Measurements from ENCODE around the gene NFIX. TPM values are rescaled to one million over a fixed set of nuclear protein-coding genes. Genes with fewer than 3 reads are reported as not detected.

The NFIX gene
- total RNA-seq, 4 donors from 2014 or later = 27.4 to 381 (median 78.4) TPM

DNA sequence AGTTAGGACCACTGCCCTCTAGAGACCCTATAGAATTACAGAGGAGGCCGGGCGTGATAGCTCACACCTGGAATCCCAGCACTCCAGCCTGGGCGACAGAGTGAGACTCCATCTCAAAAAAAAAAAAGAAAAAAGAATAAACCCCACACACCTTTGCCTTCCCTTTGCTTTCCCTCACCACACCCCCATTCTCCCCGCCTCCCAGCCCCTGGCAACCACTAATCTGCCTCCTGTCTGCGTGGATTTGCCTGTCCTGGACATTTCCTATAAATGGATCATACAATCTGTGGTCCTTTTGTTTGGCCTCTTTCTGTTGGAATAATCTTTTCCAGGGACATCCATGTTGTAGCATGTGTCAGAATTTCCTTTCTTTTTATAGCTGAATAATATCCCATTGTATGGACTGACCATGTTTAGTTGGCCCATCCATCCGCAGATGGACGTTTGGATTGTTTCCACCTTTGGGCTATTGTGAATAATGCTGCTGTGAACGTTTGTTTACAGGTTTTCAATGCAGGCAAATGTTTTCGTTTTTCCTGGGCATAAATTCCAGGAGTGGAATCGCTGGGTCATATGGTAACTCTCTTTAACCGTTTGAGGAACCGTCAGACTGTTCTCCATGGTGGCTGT lies 138.1 kb downstream of the NFIX start:
- no peak overlapping the region for H3K27ac ChIP-seq
- no peak for TF ChIP-seq POLR2A (IDR thresholded peaks at IDR 0.05)
- TF ChIP-seq, protein P1, sequence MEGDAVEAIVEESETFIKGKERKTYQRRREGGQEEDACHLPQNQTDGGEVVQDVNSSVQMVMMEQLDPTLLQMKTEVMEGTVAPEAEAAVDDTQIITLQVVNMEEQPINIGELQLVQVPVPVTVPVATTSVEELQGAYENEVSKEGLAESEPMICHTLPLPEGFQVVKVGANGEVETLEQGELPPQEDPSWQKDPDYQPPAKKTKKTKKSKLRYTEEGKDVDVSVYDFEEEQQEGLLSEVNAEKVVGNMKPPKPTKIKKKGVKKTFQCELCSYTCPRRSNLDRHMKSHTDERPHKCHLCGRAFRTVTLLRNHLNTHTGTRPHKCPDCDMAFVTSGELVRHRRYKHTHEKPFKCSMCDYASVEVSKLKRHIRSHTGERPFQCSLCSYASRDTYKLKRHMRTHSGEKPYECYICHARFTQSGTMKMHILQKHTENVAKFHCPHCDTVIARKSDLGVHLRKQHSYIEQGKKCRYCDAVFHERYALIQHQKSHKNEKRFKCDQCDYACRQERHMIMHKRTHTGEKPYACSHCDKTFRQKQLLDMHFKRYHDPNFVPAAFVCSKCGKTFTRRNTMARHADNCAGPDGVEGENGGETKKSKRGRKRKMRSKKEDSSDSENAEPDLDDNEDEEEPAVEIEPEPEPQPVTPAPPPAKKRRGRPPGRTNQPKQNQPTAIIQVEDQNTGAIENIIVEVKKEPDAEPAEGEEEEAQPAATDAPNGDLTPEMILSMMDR (IDR thresholded peaks at IDR 0.05) = no peak
- H3K27me3 ChIP-seq = no peaks in the 10 kb centered on the region
- H3K4me3 ChIP-seq = no peak overlapping the region
- H3K36me3 ChIP-seq = no peaks in the 10 kb centered on the region
- no peak for DNase-seq
- H3K9me3 ChIP-seq = no peaks in the 10 kb centered on the region
- no peaks in the 10 kb centered on the region for H3K4me1 ChIP-seq
- intact Hi-C loops (cut with DNase I; ENCODE audit: low total_unique reads) = no loop called here

DNA sequence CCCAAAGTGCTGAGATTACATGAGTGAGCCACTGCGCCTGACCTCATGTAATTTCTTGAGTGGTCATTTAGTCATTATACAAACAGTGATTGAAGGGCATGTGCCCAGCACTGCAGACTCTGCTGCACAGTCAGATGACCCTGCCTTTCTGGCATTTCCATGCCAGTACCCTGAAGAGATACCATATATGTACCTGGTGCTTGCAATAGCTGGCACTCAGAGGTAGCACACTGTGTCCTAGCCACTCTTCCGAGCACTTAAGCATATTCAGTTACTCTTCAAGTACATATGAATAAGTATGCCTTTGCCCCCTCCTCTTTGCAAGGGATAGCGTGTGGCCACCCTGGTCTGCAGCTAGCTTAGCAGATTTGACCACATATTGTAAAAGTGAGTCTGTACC lies 139.4 kb downstream of the NFIX start:
- Histone ChIP-seq H3K4me1 (no peaks in the 10 kb centered on the region), H3K27me3 (no peaks in the 10 kb centered on the region), H3K27ac (no peak overlapping the region), H3K4me3 (no peak overlapping the region), H3K9me3 (no peaks in the 10 kb centered on the region), H3K36me3 (no peaks in the 10 kb centered on the region)
- DNase-seq = no peak
- no peak for TF ChIP-seq POLR2A (IDR thresholded peaks at IDR 0.05)
- TF ChIP-seq, protein P1 (IDR thresholded peaks at IDR 0.05) = no peak
- intact Hi-C loops (cut with DNase I; ENCODE audit: low total_unique reads) = no loop called here

DNA sequence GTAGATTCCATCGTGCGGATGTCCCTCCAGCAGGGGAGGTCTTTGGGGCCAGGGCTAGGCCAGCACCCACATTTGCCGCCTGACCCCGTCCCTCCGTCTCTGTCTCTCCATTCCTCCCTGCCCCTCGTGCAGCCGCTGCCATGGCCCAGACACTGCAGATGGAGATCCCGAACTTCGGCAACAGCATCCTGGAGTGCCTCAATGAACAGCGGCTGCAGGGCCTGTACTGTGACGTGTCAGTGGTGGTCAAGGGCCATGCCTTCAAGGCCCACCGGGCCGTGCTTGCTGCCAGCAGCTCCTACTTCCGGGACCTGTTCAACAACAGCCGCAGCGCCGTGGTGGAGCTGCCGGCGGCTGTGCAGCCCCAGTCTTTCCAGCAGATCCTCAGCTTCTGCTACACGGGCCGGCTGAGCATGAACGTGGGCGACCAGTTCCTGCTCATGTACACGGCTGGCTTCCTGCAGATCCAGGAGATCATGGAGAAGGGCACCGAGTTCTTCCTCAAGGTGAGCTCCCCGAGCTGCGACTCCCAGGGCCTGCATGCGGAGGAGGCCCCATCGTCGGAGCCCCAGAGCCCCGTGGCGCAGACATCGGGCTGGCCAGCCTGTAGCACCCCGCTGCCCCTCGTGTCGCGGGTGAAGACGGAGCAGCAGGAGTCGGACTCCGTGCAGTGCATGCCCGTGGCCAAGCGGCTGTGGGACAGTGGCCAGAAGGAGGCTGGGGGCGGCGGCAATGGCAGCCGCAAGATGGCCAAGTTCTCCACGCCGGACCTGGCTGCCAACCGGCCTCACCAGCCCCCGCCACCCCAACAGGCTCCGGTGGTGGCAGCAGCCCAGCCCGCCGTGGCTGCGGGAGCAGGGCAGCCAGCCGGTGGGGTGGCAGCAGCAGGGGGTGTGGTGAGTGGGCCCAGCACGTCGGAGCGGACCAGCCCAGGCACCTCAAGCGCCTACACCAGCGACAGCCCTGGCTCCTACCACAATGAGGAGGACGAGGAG lies 140.1 kb downstream of the NFIX start:
- TF ChIP-seq, protein P1 (IDR thresholded peaks at IDR 0.05) = no peak
- TF ChIP-seq POLR2A (IDR thresholded peaks at IDR 0.05) = no peak
- H3K27me3 ChIP-seq = no peaks in the 10 kb centered on the region
- intact Hi-C loops (cut with DNase I; ENCODE audit: low total_unique reads) = no loop called here
- H3K27ac ChIP-seq = no peak overlapping the region
- H3K4me1 ChIP-seq = no peaks in the 10 kb centered on the region
- H3K9me3 ChIP-seq = no peaks in the 10 kb centered on the region
- H3K36me3 ChIP-seq = no peaks in the 10 kb centered on the region
- no peak for DNase-seq
- H3K4me3 ChIP-seq = no peak overlapping the region

DNA sequence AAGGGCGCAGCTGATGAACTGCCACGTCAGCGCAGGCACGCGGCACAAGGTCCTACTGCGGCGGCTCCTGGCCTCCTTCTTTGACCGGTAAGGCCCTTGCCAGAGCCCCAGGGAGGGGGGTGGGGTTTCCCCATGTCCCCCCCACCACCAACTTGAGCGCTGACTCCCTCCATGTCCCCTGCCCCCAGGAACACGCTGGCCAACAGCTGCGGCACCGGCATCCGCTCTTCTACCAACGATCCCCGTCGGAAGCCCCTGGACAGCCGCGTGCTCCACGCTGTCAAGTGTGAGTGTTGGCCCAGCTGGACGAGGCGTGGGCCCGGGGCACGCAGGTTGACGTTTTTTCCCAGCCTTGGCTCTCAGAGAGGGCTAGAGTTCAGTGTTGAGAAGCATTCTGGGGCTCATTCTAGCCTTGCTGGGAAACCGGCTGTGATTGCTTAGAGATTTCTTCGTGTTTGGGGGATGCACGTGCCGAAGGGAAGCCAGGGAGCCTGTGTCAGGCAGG lies 142.1 kb downstream of the NFIX start:
- intact Hi-C loops (cut with DNase I; ENCODE audit: low total_unique reads) = no loop called here

More for the DNA sequence above, 142.1 kb downstream of the NFIX start:
- Histone ChIP-seq H3K4me1 (no peaks in the 10 kb centered on the region), H3K4me3 (no peak overlapping the region), H3K36me3 (no peaks in the 10 kb centered on the region), H3K27me3 (no peaks in the 10 kb centered on the region), H3K9me3 (no peaks in the 10 kb centered on the region), H3K27ac (no peak overlapping the region)
- DNase-seq = no peak
- TF ChIP-seq, protein P1 (IDR thresholded peaks at IDR 0.05) = no peak
- TF ChIP-seq POLR2A (IDR thresholded peaks at IDR 0.05) = no peak
